ENCODE measurements around the gene TMEM109. TPM values are rescaled to one million over a fixed set of nuclear protein-coding genes. Genes with fewer than 3 reads are reported as not detected.

Gene TMEM109
- total and polyA plus RNA-seq, 2 of the 13 experiments (the other 11 are each of a cell fraction or from before 2014, with no cell fraction given) = 7.7 to 18.0 TPM

DNA sequence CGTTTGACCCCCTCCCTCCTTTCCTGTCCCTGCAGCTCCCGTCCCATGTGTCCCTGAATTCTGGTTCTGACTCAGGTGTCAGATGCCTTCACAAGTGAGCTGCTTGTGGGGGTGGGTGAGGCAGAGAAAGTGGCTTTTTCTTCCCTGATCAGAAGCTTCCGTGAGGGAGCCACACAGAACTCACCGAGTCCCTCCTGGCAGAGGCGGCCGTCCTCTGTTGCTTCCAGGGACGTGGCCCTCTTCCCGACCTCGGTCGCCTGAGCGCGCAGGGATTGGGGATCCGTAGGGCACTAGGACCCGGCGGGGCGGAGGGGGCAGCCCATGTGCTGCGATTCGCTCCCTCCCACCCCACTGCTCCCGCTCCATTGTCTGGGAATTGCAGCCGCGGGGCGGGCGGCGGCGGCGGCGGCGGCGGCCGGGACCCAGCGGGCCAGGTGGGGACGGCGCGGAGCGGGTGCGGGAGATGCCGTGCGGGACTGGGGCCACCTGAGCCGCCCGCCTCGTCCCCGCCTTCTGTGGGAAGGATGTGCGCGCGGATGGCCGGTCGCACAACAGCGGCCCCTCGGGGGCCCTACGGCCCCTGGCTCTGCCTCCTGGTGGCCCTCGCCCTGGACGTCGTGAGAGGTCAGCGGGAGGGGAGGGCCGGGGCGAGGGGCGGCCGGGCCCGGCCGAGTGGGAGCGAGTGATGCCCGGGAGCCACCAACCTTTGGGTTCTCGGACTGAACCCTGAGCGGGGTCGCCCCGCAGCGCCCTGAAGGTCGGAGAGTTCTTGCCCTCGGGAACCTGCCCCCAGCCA, 10.3 kb downstream of the TMEM109 start, which contains the start of gene TMEM132A (continued):
- TF ChIP-seq ZNF292 (CRISPR knock-in tag; IDR thresholded peaks at IDR 0.05; ENCODE audit: borderline replicate concordance, low read depth) = no peak
- TF ChIP-seq MAFF (IDR thresholded peaks at IDR 0.05; ENCODE audit: low read depth, low read length) = no peak
- TF ChIP-seq THYN1 (CRISPR knock-in tag; IDR thresholded peaks at IDR 0.05; ENCODE audit: borderline replicate concordance, low read depth) = no peak
- TF ChIP-seq, protein P1, sequence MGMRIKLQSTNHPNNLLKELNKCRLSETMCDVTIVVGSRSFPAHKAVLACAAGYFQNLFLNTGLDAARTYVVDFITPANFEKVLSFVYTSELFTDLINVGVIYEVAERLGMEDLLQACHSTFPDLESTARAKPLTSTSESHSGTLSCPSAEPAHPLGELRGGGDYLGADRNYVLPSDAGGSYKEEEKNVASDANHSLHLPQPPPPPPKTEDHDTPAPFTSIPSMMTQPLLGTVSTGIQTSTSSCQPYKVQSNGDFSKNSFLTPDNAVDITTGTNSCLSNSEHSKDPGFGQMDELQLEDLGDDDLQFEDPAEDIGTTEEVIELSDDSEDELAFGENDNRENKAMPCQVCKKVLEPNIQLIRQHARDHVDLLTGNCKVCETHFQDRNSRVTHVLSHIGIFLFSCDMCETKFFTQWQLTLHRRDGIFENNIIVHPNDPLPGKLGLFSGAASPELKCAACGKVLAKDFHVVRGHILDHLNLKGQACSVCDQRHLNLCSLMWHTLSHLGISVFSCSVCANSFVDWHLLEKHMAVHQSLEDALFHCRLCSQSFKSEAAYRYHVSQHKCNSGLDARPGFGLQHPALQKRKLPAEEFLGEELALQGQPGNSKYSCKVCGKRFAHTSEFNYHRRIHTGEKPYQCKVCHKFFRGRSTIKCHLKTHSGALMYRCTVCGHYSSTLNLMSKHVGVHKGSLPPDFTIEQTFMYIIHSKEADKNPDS (CRISPR knock-in tag; IDR thresholded peaks at IDR 0.05) = no peak
- no peak for TF ChIP-seq ZNF468 (CRISPR knock-in tag; IDR thresholded peaks at IDR 0.05)
- TF ChIP-seq, protein P2, sequence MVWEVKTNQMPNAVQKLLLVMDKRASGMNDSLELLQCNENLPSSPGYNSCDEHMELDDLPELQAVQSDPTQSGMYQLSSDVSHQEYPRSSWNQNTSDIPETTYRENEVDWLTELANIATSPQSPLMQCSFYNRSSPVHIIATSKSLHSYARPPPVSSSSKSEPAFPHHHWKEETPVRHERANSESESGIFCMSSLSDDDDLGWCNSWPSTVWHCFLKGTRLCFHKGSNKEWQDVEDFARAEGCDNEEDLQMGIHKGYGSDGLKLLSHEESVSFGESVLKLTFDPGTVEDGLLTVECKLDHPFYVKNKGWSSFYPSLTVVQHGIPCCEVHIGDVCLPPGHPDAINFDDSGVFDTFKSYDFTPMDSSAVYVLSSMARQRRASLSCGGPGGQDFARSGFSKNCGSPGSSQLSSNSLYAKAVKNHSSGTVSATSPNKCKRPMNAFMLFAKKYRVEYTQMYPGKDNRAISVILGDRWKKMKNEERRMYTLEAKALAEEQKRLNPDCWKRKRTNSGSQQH (CRISPR knock-in tag; IDR thresholded peaks at IDR 0.05; ENCODE audit: low read depth) = 0 out of 2 replicates have a peak, but pooled peaks have one; percentile 58
- no peak for TF ChIP-seq ZNF616 (CRISPR knock-in tag; IDR thresholded peaks at IDR 0.05; ENCODE audit: low read depth)
- TF ChIP-seq, protein P3, sequence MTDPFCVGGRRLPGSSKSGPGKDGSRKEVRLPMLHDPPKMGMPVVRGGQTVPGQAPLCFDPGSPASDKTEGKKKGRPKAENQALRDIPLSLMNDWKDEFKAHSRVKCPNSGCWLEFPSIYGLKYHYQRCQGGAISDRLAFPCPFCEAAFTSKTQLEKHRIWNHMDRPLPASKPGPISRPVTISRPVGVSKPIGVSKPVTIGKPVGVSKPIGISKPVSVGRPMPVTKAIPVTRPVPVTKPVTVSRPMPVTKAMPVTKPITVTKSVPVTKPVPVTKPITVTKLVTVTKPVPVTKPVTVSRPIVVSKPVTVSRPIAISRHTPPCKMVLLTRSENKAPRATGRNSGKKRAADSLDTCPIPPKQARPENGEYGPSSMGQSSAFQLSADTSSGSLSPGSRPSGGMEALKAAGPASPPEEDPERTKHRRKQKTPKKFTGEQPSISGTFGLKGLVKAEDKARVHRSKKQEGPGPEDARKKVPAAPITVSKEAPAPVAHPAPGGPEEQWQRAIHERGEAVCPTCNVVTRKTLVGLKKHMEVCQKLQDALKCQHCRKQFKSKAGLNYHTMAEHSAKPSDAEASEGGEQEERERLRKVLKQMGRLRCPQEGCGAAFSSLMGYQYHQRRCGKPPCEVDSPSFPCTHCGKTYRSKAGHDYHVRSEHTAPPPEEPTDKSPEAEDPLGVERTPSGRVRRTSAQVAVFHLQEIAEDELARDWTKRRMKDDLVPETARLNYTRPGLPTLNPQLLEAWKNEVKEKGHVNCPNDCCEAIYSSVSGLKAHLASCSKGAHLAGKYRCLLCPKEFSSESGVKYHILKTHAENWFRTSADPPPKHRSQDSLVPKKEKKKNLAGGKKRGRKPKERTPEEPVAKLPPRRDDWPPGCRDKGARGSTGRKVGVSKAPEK (CRISPR knock-in tag; IDR thresholded peaks at IDR 0.05; ENCODE audit: borderline replicate concordance) = no peak
- no peak for TF ChIP-seq SRSF9 (IDR thresholded peaks at IDR 0.05; ENCODE audit: borderline replicate concordance, insufficient read depth, low read depth, low read length, poor library complexity, severe bottlenecking)
- TF ChIP-seq ZNF550 (CRISPR knock-in tag; IDR thresholded peaks at IDR 0.05; ENCODE audit: borderline replicate concordance) = no peak
- peak; percentile 73 for TF ChIP-seq HOXA3 (CRISPR knock-in tag; IDR thresholded peaks at IDR 0.05)
- TF ChIP-seq KDM5A (IDR thresholded peaks at IDR 0.05; ENCODE audit: borderline replicate concordance, low read length) = no peak
- no peak for TF ChIP-seq REL (CRISPR knock-in tag; conservative IDR thresholded peaks at IDR 0.05)
- TF ChIP-seq SALL2 (CRISPR knock-in tag; IDR thresholded peaks at IDR 0.05) = peak; percentile 77; the same call in 1 of the 2 replicates
- TF ChIP-seq GLI4 (CRISPR knock-in tag; IDR thresholded peaks at IDR 0.05; ENCODE audit: borderline replicate concordance) = no peak
- no peak for TF ChIP-seq ZNF720 (CRISPR knock-in tag; IDR thresholded peaks at IDR 0.05)
- no peak for TF ChIP-seq NFIB (CRISPR knock-in tag; IDR thresholded peaks at IDR 0.05; ENCODE audit: borderline replicate concordance)
- TF ChIP-seq ZNF331 (CRISPR knock-in tag; IDR thresholded peaks at IDR 0.05) = peak; percentile 66
- no peak for TF ChIP-seq NFE2L1 (CRISPR knock-in tag; IDR thresholded peaks at IDR 0.05; ENCODE audit: borderline replicate concordance)
- TF ChIP-seq, protein P4, sequence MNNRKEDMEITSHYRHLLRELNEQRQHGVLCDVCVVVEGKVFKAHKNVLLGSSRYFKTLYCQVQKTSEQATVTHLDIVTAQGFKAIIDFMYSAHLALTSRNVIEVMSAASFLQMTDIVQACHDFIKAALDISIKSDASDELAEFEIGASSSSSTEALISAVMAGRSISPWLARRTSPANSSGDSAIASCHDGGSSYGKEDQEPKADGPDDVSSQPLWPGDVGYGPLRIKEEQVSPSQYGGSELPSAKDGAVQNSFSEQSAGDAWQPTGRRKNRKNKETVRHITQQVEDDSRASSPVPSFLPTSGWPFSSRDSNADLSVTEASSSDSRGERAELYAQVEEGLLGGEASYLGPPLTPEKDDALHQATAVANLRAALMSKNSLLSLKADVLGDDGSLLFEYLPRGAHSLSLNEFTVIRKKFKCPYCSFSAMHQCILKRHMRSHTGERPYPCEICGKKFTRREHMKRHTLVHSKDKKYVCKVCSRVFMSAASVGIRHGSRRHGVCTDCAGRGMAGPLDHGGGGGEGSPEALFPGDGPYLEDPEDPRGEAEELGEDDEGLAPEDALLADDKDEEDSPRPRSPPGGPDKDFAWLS (CRISPR knock-in tag; IDR thresholded peaks at IDR 0.05; ENCODE audit: borderline replicate concordance) = no peak
- no peak for TF ChIP-seq SNAI1 (CRISPR knock-in tag; IDR thresholded peaks at IDR 0.05; ENCODE audit: borderline replicate concordance)
